WTC11 (cell line): ENCODE measurements around the gene TNIP1. TPM values are rescaled to one million over a fixed set of nuclear protein-coding genes. Genes with fewer than 3 reads are reported as not detected.

Experiments
- ATAC-seq: fragments of 200-7000 bp; cut with Tn5 transposase; 2 replicates; pipeline ENCODE4 v1.10.0; 2021; ENCODE audit warnings: mild to moderate bottlenecking, moderate library complexity
- CTCF ChIA-PET: fragments of 300-600 bp; sonication (Branson Sonifier 250); formaldehyde crosslinking; loops from one replicate; lab custom pipeline; 2021; ENCODE audit warnings: antibody characterized with exemption; lab: Charles Lee
- POLR2A ChIA-PET: fragments of 350-600 bp; sonication (Branson Sonifier 250); formaldehyde crosslinking; loops from one replicate; lab custom pipeline; 2021; ENCODE audit warnings: antibody characterized with exemption; lab: Charles Lee
- DNase-seq: peaks from one replicate; pipeline ENCODE4 v3.0.0; 2021; ENCODE audit warnings: low spot score
- H3K27ac Mint-ChIP-seq: 2 replicates; pipeline ENCODE4 v1.8.0; 2021; ENCODE audit warnings: mixed read lengths
- H3K27me3 Mint-ChIP-seq: 2 replicates; pipeline ENCODE4 v1.8.0; 2021; ENCODE audit warnings: low read depth, mild to moderate bottlenecking, moderate library complexity, mixed read lengths
- H3K36me3 Mint-ChIP-seq: 2 replicates; pipeline ENCODE4 v1.8.0; 2021; ENCODE audit warnings: mixed read lengths
- H3K4me1 Mint-ChIP-seq: 2 replicates; pipeline ENCODE4 v1.8.0; 2022; ENCODE audit warnings: mixed read lengths
- H3K4me3 Mint-ChIP-seq: 2 replicates; pipeline ENCODE4 v1.8.0; 2021; ENCODE audit warnings: mild to moderate bottlenecking, moderate library complexity, mixed read lengths
- H3K9me3 Mint-ChIP-seq: 2 replicates; pipeline ENCODE4 v1.8.0; 2021; ENCODE audit warnings: mixed read lengths
- AFF4 ChIP-seq: sonication (generic); formaldehyde crosslinking; IDR thresholded peaks from 2 replicates; pipeline ENCODE4 v1.8.1; 2023; ENCODE audit warnings: mild to moderate bottlenecking, missing genetic modification reagents, borderline replicate concordance
- ARID4B ChIP-seq: sonication (generic); formaldehyde crosslinking; IDR thresholded peaks from 2 replicates; pipeline ENCODE4 v1.8.0; 2023; ENCODE audit warnings: missing genetic modification reagents, mild to moderate bottlenecking, borderline replicate concordance
- E2F1 ChIP-seq: sonication (generic); formaldehyde crosslinking; IDR thresholded peaks from 2 replicates; pipeline ENCODE4 v1.8.0; 2022; ENCODE audit warnings: mild to moderate bottlenecking, missing genetic modification reagents
- MYBL2 ChIP-seq: sonication (generic); formaldehyde crosslinking; IDR thresholded peaks from 2 replicates; pipeline ENCODE4 v1.8.1; 2023; ENCODE audit warnings: mild to moderate bottlenecking, moderate library complexity, missing genetic modification reagents
- TCF7 ChIP-seq: sonication (generic); formaldehyde crosslinking; IDR thresholded peaks from 2 replicates; pipeline ENCODE4 v1.8.0; 2022; ENCODE audit warnings: mild to moderate bottlenecking, low read depth, missing genetic modification reagents, moderate library complexity
- TP53 ChIP-seq: sonication (generic); formaldehyde crosslinking; IDR thresholded peaks from 2 replicates; pipeline ENCODE4 v1.8.1; 2023; ENCODE audit warnings: mild to moderate bottlenecking, missing genetic modification reagents
- ZNF121 ChIP-seq: sonication (generic); formaldehyde crosslinking; IDR thresholded peaks from 2 replicates; pipeline ENCODE4 v1.8.0; 2023; ENCODE audit warnings: missing genetic modification reagents
- ZNF396 ChIP-seq: fragments of 250-450 bp; sonication (Bioruptor Pico); IDR thresholded peaks from 2 replicates; pipeline ENCODE4 v1.8.0; 2021; ENCODE audit warnings: mild to moderate bottlenecking, moderate library complexity, borderline replicate concordance
- ZNF423 ChIP-seq: fragments of 250-450 bp; sonication (Bioruptor Pico); IDR thresholded peaks from 2 replicates; pipeline ENCODE4 v2.1.2; 2022; ENCODE audit warnings: mild to moderate bottlenecking, moderate library complexity
- total RNA-seq: library from RNA; stranded (reverse); gene quantifications from 3 replicates; pipeline ENCODE4 v1.2.3, GENCODE V29; 2021
- TF ChIP-seq, protein P1 (sequence below): sonication (generic); formaldehyde crosslinking; IDR thresholded peaks from 2 replicates; pipeline ENCODE4 v1.8.1; 2023; ENCODE audit warnings: mild to moderate bottlenecking, missing genetic modification reagents

The TNIP1 gene
- total RNA-seq, 1 experiment from 2014 or later: 41.1 TPM

DNA sequence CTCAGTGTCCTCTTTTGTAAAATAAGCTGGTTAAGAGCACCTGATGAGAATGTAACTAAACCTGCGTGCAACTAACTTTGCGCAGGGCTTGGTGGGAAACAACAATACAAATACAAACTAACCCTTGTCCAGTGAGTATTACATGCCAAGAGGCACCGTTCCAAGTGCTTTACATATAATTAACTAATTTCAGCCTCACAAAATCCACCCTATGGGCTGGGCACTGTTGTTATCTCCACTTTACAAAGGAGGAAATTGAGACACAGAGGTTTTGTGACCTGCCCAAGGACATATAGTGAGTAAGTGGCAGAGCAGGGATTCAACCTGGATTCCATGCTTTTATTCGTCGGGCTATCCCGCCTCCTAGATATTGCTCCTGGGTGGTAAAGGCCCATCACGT, 26.2 kb upstream of the TNIP1 start (continued):
- TF ChIP-seq ARID4B: no peak

GRCh38 chr5:151106509-151106908, 25.7 kb upstream of the TNIP1 start:
- POLR2A ChIA-PET: no interaction called here
- Mint-ChIP-seq H3K27me3 (no peaks in the 10 kb centered on the region; the same call in 1 of the 2 replicates), H3K9me3 (no peaks in the 10 kb centered on the region)

More at GRCh38 chr5:151106509-151106908, 25.7 kb upstream of the TNIP1 start:
- DNase-seq (no peak), ATAC-seq (no peak)
- no peak overlapping the region for H3K27ac Mint-ChIP-seq
- no peak overlapping the region for H3K4me3 Mint-ChIP-seq
- TF ChIP-seq ZNF423 (CRISPR knock-in tag) (no peak), AFF4 (CRISPR knock-in tag) (no peak), TCF7 (CRISPR knock-in tag) (no peak), MYBL2 (CRISPR knock-in tag) (no peak), ZNF396 (CRISPR knock-in tag) (no peak), ZNF121 (CRISPR knock-in tag) (no peak), TP53 (CRISPR knock-in tag) (no peak), E2F1 (CRISPR knock-in tag) (no peak), ARID4B (no peak)
- TF ChIP-seq, protein P1, sequence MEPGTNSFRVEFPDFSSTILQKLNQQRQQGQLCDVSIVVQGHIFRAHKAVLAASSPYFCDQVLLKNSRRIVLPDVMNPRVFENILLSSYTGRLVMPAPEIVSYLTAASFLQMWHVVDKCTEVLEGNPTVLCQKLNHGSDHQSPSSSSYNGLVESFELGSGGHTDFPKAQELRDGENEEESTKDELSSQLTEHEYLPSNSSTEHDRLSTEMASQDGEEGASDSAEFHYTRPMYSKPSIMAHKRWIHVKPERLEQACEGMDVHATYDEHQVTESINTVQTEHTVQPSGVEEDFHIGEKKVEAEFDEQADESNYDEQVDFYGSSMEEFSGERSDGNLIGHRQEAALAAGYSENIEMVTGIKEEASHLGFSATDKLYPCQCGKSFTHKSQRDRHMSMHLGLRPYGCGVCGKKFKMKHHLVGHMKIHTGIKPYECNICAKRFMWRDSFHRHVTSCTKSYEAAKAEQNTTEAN (CRISPR knock-in tag): no peak
- H3K4me1 Mint-ChIP-seq: no peaks in the 10 kb centered on the region
- H3K36me3 Mint-ChIP-seq: peaks cover 16% of the 10 kb centered on the region
- CTCF ChIA-PET: interaction anchor here (1.2 to 1.3 kb wide), 3 partner anchors 9 to 59 kb away, joined by 3 to 6 read pairs (median 4); no protein-coding TSS in a partner anchor
